ENCODE data around the gene GRIFIN.

GRIFIN gene

GRCh38 chr7:2432910-2433712 lies 43.1 kb downstream of the GRIFIN start:
- DNase-seq: no peak

- DNase-seq: no peak
Observed at GRCh38 chr7:2431260-2431867, 44.8 kb downstream of the GRIFIN start.

GRCh38 chr7:2425749-2426148 lies 50.4 kb downstream of the GRIFIN start:
- no peak for DNase-seq

Data from fibroblast of skin of right biceps (primary cell).